ENCODE results near the gene CLEC2A. TPM values are rescaled to one million over a fixed set of nuclear protein-coding genes. Genes with fewer than 3 reads are reported as not detected.

Gene CLEC2A
- total and polyA plus RNA-seq, 9 of the 15 experiments (the other 6 are each of a cell fraction or from before 2014, with no cell fraction given) = not detected

- FAIRE-seq = no peak
- H3K9me3 ChIP-seq (replicated peaks; ENCODE audit: control insufficient read depth, insufficient read depth, low read depth, low read length) = no peaks in the 10 kb centered on the region
- WGBS (ENCODE audit: insufficient coverage, low coverage, missing lambda C conversion rate) = 27% methylated on average over 4 of the region's 4 CpGs
- TF ChIP-seq, protein P1, sequence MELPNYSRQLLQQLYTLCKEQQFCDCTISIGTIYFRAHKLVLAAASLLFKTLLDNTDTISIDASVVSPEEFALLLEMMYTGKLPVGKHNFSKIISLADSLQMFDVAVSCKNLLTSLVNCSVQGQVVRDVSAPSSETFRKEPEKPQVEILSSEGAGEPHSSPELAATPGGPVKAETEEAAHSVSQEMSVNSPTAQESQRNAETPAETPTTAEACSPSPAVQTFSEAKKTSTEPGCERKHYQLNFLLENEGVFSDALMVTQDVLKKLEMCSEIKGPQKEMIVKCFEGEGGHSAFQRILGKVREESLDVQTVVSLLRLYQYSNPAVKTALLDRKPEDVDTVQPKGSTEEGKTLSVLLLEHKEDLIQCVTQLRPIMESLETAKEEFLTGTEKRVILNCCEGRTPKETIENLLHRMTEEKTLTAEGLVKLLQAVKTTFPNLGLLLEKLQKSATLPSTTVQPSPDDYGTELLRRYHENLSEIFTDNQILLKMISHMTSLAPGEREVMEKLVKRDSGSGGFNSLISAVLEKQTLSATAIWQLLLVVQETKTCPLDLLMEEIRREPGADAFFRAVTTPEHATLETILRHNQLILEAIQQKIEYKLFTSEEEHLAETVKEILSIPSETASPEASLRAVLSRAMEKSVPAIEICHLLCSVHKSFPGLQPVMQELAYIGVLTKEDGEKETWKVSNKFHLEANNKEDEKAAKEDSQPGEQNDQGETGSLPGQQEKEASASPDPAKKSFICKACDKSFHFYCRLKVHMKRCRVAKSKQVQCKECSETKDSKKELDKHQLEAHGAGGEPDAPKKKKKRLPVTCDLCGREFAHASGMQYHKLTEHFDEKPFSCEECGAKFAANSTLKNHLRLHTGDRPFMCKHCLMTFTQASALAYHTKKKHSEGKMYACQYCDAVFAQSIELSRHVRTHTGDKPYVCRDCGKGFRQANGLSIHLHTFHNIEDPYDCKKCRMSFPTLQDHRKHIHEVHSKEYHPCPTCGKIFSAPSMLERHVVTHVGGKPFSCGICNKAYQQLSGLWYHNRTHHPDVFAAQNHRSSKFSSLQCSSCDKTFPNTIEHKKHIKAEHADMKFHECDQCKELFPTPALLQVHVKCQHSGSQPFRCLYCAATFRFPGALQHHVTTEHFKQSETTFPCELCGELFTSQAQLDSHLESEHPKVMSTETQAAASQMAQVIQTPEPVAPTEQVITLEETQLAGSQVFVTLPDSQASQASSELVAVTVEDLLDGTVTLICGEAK (IDR thresholded peaks at IDR 0.05) = no peak
- TF ChIP-seq, protein P1 (CRISPR knock-in tag; IDR thresholded peaks at IDR 0.05) = no peak
- TF ChIP-seq, protein P2, sequence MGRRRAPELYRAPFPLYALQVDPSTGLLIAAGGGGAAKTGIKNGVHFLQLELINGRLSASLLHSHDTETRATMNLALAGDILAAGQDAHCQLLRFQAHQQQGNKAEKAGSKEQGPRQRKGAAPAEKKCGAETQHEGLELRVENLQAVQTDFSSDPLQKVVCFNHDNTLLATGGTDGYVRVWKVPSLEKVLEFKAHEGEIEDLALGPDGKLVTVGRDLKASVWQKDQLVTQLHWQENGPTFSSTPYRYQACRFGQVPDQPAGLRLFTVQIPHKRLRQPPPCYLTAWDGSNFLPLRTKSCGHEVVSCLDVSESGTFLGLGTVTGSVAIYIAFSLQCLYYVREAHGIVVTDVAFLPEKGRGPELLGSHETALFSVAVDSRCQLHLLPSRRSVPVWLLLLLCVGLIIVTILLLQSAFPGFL (CRISPR knock-in tag; IDR thresholded peaks at IDR 0.05) = no peak
- no peak for TF ChIP-seq ARID2 (IDR thresholded peaks at IDR 0.05)
- no peak for TF ChIP-seq MLLT1 (IDR thresholded peaks at IDR 0.05)
- TF ChIP-seq TEAD1 (CRISPR knock-in tag; IDR thresholded peaks at IDR 0.05) = no peak
- no peak for TF ChIP-seq HNRNPL (IDR thresholded peaks at IDR 0.05; ENCODE audit: low read depth, low read length)
- TF ChIP-seq MXI1 (IDR thresholded peaks at IDR 0.05; ENCODE audit: low read depth, low read length) = no peak
- TF ChIP-seq ERF (CRISPR knock-in tag; IDR thresholded peaks at IDR 0.05) = no peak
- TF ChIP-seq ZNF778 (CRISPR knock-in tag; IDR thresholded peaks at IDR 0.05) = no peak
- TF ChIP-seq TSC22D4 (tag; IDR thresholded peaks at IDR 0.05) = no peak
- TF ChIP-seq ZBTB7A (IDR thresholded peaks at IDR 0.05; ENCODE audit: borderline replicate concordance, control insufficient read depth, low read depth, low read length) = no peak
Measured at GRCh38 chr12:9888665-9889273, 43.4 kb downstream of the CLEC2A start.

More at GRCh38 chr12:9888665-9889273, 43.4 kb downstream of the CLEC2A start:
- Histone ChIP-seq H4K20me1 (replicated peaks; ENCODE audit: control insufficient read depth, insufficient read depth, low read length) (no peaks in the 10 kb centered on the region), H3K27me3 (ENCODE audit: control insufficient read depth in 2 of 2, insufficient read depth in 2 of 2, low read length in 2 of 2) (no peaks in the 10 kb centered on the region), H3K4me2 (ENCODE audit: insufficient read depth, low read length) (no peak overlapping the region), H3K36me3 (ENCODE audit: control insufficient read depth, insufficient read depth, low read length) (no peaks in the 10 kb centered on the region), H2AFZ (ENCODE audit: low read depth, low read length) (no peak overlapping the region), H3K9ac (ENCODE audit: insufficient read depth in 1 of 2, low read depth in 2 of 2, low read length in 2 of 2) (no peak overlapping the region), H3K4me1 (replicated peaks in 1 of 2; ENCODE audit: control insufficient read depth in 2 of 2, insufficient read depth in 2 of 2, low read length in 2 of 2) (no peaks in the 10 kb centered on the region), H3K79me2 (ENCODE audit: control insufficient read depth, insufficient read depth, low read length) (no peaks in the 10 kb centered on the region), H3K27ac (ENCODE audit: extremely low read depth, low read depth, low read length) (no peak overlapping the region), H3K9me1 (ENCODE audit: control insufficient read depth, insufficient read depth, low read length) (no peaks in the 10 kb centered on the region), H3K4me3 (no peak overlapping the region)
- ATAC-seq (no peak), DNase-seq (ENCODE audit: extremely low read depth in 1 of 4, low spot score in 3 of 4) (no peak)
- ChIA-PET POLR2A (no interaction called here), CTCF (ENCODE audit: low intra/inter-chr PET ratio) (no interaction called here)
- intact Hi-C loops (cut with micrococcal nuclease) = no loop called here
- BruUV-seq (replicated peaks) = no TSS peak
- in situ Hi-C loops (cut with MboI) = no loop called here
